Brain pericyte (primary cell): ENCODE results near the gene IMPG2.

Experiments used
- DNase-seq: peaks from one replicate; pipeline ENCODE4 v3.0.0-alpha.2; 2012; ENCODE audit warnings: low read depth, low spot score

IMPG2 gene

DNA sequence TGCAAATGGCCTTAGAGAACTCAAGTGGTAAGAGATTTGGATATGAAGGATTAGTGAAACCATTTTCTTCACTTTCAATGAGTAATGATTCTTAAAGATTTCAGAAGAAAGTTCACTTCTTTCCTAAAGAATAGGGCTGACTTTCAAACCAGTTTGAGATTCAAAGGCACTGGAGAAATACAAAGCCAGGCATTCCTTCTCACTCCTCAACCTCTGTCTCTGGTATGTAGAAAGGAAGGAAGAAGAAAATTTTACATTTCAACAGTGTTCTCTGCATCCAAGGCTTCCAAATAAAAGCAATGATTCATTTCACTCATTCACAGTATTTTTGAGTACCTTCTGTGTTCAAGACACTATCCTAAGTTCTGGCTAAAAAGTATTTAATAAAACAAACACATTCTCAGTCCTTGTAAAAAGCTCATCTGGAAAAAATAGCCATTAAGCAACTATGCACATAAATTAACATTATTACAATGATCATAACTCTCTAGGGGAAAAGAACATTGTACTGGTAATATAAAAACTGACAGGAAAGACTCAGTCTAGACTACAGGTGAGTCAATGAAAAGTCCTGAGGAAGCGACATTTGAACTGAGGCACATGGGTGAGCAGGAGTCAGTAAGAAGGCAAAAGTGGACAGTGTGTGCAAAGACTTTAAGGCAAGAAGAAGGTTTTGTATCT, 79.5 kb downstream of the IMPG2 start:
- DNase-seq, result no peak

DNA sequence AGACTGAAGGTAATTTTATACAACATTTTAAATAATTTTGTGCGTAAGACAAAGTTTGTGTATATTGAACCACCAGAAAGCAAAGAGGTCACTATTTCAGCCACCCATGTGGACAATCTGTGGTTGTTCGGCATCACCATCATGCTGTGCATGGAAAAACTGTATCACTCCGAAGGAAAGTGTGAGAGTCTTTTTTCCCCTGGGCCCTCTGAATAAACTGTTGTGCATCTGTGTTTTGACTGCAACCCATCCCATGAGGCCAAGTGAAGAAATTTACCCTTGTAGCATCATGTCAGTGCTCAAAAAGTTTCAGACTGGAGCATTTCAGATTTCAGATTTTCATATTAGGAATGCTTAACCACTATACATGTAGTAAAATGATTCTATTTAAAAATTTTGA, 85.3 kb downstream of the IMPG2 start:
- no peak for DNase-seq

DNA sequence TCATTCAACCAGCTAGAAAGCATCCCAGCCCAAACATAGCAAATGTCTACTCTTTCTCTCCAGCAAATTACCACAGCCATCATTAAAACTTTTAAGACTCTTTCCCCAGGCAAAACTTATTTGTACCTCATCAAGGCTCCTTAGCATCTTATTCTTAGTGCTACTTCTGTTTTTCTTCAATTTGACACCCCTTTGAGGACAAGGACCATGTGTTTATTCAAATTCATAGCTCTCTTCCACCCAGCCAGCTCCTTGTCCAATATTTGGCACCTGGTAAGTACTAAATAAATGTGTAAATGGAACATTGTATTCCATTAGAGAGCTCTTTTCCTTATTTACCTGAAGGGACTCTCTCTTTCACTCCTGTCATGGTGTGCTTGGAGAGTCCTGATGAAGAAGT, 89.8 kb downstream of the IMPG2 start:
- DNase-seq, result no peak

DNA sequence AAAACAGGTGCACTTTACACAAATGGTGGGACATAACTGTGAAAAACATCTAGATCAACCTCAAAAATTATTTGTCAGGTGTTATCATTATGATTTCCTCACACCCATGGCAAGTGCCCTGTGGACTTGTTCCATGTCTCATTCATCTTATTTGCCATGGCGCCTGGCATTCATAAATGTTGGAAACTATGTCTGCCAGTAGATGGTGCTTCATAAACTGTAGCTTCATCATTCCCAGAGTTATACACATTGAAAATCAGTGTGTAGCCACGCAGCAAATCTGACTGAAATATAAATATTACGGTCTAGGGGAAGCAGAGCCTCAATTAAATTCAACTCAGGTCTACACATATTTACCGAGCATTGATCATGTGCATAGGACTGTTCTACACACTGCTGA, 90.7 kb downstream of the IMPG2 start:
- DNase-seq, result no peak

DNA sequence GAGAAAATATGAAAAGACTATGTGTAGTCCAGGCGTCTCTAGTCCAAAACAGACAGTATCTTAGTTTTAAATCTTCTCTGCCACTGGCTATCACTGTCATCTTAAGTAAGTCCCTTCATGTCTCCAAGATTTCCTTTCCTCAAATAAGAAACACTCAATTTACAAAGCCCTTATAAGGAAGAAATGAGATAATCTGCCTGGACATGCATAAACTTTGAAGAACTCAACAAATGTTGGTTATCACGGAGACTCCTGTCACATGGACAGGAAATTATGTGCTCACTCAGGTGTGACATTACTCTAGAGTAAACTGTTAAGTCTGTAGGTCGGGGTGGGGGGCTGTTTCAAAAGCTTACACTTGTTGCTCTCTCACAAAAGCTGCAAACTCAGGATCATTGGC, 91.9 kb downstream of the IMPG2 start:
- DNase-seq, result no peak

DNA sequence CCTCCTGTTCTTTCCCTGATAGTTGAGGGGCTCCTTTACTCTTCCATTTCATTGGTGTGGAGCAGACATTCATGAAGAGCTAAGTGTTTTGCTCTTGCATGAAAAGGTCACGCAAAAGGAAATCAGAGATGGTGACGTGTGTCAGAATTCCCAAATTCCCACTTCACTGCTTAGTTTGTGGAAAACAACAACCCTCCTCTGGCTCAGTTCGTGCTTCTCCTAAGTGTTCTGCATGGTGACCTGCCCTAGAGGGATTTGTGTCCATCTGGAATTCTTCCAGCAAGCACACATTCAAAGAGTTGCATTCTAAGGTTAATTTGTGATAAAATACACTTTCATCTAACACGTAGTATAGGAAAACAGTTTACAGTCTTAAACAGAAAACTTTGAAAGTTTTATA, 95.6 kb downstream of the IMPG2 start:
- no peak for DNase-seq

DNA sequence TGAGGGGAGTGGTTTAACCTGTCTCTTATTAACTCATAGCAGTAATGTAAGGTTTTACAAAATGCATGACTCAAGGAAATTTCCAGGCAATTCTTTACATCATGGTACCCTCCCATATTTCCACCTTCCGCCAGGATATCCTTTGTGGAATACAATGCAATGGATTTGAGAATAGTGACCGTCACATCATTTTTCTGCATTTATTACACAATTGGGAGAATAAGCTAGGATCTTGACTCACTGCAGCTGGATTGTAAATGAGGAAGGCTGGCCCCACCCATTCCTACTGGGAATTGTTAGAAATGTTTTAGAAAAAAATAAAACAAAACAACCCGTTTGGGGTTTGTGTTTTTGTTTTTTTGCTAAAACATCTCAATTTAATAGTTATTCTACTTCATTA, 97.4 kb downstream of the IMPG2 start:
- DNase-seq, result no peak

DNA sequence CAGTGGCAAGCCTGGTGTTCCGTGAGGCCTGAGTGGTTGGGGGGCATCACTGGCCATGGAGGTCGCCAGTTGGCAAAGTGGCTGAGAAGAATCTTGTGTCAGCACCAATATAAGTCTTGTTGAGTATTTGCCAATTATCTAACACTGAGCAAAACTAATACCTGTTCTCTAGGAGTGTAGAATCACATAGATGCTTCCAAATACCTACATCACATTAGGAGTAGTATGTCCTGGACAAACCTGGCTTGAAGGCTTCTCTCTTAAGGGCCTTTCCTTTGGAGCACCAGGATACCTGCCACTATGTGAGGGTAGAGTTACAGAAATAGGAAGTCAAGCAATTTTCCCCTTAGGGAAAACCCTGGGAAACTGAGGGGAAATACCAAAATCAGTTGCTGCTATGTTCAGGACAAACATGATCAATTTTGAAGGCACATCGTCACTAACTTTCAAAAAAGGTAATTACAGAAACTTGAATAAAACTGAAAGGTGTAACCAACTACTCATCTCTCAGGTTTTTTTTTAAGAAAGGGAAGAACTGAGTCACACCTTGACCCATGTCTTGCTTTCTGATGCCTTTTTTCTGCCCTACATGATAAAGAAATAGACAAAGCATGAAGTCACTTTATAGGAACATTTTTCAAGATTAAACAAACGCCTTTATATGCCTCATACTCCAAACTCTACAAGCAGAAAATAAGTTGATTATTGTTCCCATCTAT, 100.4 kb downstream of the IMPG2 start:
- DNase-seq, result no peak

DNA sequence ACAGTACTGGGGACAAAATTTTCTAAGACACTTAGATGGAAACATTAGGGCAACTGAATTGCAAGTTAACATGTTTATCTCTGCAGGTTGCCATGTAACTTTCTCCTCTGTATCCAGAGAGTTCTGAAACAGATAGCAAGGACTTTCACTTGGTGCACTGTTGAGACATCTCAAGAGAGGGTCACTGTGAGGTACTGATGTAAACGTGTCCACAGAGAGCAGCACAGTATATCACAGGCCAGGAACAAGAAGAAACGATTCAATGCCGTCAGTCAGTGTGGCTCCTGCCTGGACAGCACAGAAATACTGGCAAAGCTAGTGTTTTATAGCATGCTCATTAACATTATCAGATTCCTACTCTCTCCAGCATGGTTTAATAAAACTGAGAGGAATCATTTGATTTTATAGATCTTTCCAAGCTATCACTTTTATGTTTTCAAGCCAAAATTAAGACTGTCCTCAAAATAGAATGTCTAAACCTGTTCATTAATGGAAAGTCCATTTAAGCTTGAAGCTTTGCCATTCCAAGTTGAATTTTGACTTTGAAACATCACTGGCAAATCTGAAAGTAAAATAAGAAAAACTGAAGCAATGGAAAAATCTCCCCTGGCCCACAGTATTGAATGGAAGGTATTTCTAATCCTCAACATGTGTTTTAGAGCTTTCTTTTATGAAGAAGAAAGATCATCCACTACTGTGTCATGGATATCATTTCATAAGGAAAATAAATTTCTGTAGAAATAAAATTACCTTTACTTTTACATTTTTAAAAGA, 102.7 kb downstream of the IMPG2 start:
- DNase-seq, result no peak

DNA sequence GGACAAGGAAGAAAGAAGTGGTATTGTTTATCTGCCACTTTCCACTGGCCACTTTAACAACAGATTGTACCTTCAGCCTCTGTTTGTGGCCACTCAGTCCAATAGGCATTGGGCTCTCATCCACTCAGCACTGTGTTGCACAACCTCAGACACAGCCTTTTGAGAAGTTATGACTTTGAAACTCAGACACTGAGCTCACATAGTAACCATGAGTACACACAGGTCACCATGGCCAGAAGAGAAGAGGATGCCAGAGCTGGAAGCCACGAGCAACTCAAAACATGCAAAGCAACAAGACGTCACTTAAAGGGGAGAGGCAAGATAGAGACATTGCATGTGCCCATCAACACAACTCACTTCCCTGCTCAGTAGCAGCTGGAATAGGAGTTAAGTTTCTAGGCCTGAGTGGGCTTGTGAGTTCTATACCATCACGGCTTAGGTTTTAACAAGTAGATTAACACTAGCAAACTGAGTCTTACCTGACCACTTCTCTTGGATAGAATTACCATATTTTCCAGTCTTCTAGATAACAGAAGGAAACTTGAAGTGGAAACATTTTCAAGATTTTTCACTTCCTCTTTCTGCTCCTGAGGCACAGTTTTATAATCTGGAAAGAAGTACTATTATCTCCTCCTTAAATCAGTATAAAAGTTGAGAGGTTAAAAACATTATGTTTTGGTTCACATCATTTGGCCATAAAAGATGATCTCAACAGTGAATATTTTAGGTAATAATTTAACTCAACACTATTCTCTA, 103.5 kb downstream of the IMPG2 start:
- DNase-seq, result no peak

DNA sequence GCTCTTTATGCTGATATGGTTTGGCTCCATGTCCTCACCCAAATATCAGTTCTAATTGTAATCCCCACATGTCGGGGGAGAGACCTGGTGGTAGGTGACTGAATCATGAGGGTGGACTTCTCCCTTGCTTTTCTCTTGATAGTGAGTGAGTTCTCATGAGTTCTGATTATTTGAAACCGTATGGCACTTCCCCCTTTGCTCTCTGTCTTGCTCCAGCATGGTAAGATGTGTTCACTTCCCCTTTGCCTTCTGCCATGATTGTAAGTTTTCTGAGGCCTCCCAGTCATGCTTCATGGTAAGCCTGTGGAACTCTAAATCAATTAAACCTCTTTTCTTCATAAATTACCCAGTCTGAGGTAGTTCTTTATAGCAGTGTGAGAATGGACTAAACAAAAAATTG, 107.6 kb downstream of the IMPG2 start:
- DNase-seq, result no peak

DNA sequence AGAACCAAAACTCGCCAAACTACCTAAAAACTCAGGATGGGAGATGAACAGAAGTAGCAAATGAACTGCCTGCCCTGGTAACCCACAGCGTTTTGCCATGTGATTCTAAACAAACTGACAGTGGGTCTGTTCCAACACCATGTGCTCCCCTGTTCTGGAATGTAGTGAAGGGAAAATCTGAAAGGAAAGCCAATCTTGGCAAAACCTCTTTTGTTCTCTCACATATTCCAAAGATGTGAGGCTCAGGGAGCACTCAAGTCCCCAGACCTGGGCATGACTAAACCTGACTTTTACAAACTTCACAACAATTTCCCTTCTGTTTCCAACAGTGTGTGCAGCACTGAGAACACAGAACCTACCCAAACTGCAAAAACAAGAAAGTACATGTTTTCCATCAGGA, 116.1 kb downstream of the IMPG2 start:
- DNase-seq, result no peak

DNA sequence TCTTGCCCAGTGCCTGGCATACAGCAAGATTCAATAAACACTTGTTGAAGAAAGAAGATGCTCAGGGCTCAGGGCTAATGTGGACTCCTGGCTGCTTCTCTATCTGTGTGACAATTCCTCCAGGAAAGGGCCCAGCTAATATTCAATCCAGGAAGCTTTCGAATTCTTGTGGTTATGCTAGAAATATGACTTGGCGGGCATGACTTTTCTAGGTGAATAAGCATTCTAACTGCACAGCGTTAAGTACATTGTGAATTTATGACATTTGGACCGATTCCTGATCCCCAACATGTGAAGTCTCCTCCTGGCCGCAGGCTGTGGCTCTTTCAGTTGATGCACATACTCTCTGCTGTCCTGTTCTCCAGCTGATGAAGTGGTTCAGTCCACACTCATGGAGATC, 117.0 kb downstream of the IMPG2 start:
- no peak for DNase-seq

DNA sequence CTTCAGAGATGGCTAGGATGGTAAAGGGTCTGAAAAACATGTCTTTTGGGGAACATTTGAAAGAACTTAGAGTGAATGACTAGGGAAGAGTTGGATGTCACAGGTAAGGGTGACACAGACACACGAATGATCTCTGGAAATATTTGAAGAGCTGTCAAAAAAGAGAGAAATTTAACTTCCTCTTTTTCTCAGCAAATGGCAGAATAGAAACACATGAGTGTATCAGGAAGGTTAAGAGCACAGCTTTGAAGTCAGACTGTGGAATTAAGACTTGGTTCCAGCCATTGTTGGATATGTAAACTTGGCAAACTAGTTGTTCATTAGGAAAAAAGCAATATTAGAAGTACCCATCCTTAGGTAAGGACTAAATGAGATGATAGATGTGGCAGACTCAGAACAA, 117.7 kb downstream of the IMPG2 start:
- DNase-seq, result no peak

DNA sequence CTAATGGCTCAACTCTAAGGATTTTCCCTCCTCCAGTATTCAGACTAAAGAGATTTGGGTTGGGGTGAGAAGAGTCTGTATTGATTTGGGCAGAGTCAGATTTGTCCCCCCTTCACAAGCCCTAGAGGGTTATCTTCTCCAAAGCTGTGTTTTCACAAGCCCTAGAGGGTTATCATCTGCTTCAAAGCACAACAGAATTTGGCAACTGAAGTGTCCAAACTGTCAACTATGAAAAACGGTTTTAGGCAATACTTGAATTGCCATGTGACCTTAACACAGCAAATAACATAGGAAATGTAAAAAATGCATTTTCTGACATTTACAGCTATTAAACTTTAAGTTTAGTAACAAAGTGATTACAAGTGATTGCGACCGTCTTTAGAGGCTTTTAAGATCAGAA, 119.9 kb downstream of the IMPG2 start:
- DNase-seq, result no peak

DNA sequence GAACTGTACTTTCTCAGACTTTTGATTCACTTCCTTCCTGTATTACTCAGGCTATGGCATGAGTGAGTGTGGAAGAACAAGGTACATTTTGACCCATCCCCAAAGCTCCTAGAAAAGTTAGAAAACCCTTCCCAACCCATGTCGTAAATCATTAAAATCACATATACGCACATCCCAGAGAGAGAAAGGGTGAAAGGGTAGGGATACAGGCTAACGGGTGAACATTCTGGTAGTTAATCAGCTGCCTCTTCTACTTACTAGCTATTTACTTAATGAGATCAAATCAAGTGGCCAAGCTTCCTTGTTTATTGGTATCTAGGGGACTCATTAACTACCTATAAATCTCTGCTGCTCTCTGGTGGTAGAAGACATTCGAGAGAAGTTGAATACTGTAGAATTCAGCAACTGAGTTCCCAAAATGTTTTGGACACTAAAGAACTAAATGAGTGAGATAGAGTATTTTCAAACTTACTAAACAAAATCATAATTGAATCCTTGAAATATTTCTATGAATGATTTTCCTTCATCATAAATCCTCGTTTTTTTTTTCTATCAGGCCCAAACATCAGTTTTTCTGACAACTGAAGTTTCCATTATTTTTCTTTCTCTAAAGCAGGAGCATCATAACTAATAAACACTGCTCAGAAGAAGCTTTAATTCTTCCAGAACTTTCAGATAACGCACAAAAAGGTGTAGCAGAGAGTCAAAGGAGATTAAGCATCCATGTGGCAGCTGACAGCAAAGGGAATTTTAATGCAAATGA, 124.2 kb downstream of the IMPG2 start:
- no peak for DNase-seq

DNA sequence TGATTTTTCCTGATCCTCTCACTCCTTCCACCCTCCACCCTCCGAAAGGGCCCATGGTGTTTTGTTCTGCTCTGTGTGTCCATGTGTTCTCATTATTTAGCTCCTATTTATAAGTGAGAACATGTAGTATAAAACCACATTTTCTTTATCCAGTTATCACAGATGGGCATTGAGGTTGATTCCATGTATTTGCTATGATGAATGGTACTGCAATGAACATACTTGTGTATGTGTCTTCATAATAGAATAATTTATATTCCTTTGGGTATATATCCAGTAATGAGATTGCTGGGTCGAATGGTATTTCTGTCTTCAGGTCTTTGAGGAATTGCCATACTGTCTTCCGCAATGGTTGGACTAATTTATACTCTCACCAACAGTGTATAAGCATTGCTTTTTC, 126.0 kb downstream of the IMPG2 start:
- DNase-seq, result no peak

DNA sequence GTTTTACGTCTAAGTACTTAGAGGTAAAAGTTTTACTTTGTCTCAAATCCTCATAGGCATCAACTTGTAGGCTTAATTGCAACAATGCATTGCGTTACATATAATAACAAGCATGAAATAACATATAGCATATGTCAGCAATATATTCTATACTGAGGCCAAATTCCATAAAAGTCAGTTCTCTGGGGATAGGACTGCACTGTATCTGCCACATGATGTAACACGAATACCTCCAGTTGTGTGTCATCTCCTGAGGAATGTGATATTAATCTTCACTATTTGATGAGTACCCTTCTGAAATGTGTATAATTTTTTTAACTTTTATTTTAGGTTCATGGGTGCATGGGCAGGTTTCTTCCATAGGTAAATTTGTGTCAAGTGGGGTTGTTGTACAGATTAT, 126.4 kb downstream of the IMPG2 start:
- DNase-seq, result no peak

DNA sequence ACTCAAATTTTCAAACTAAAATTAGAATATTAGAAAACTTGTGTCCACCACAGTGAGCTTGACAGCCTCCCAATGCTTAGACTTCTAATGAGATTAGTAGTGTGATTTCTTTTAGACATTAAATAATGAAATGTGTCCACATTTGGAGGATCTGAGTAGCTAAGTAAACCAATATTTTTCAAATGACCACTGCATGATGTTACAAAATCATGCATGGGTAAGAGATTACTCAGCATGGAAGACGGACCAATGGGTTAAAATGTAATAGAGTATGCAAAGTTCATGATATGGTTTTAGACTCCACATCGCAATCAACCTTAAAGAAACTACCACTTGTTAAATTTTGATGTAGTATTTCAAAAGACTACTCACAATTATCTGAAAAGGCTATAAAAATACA, 130.6 kb downstream of the IMPG2 start:
- DNase-seq, result no peak

DNA sequence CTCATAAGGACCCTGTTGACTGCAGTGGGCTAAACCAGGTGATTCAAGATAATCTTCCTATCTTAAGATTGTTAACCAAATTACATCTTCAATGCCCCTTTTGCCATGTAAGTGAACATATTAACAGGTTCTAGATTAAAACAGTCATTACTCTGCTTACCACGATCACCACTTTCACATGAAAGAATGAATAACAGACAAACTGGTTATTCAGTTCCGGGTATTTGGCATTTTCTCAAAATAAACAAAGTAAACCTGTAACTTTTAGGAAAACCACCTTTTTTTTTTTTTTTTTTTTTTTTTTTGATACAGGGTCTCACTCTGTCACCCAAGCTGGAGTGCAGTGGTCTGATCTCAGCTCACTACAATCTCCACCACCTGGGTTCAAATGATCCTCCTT, 131.2 kb downstream of the IMPG2 start:
- DNase-seq, result no peak

DNA sequence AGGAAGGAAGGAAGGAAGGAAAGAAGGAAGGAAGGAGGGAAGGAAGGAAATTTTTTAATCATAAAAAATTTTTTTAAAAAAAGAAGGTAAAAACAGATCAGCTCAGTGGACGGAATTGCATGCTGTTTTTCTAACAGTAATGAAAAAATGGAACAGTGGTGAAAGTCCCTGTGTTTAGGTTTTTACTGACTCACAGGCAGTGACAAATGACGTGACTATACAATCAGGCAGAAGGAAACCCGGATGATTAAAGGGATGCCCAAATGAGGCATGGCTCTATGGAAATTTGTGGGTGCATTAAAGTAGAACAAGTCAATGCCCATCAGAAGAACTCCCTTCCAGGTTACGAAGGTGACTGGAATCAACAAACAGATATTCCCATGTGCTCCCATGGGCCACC, 135.0 kb downstream of the IMPG2 start:
- no peak for DNase-seq
